GM12878 (cell line): Measurements from ENCODE around the gene PCSK2. TPM values are rescaled to one million over a fixed set of nuclear protein-coding genes. Genes with fewer than 3 reads are reported as not detected.

Source experiments
- ATAC-seq: fragments of 200-7000 bp; cut with Tn5 transposase; 3 replicates; pipeline ENCODE4 v1.9.1; 2020; ENCODE audit warnings: mild to moderate bottlenecking, moderate library complexity
- BruUV-seq: library from RNA; stranded (reverse); fragments of 400-500 nt; replicated peaks from 2 replicates; lab custom pipeline; 2021; lab: Mats Ljungman, UMichigan
- CTCF ChIA-PET: fragments of 300-600 bp; sonication (Branson Sonifier 250); formaldehyde crosslinking; extraction: SDS; loops from one replicate; lab custom pipeline; 2021; ENCODE audit warnings: inconsistent platforms; lab: Yijun Ruan, JAX
- POLR2A ChIA-PET: fragments of 350-600 bp; formaldehyde crosslinking; extraction: SDS; loops from one replicate; lab custom pipeline; 2021; ENCODE audit warnings: inconsistent platforms; lab: Charles Lee
- RAD21 ChIA-PET: fragments of 300-600 bp; sonication (Branson Sonifier 250); formaldehyde crosslinking; loops from one replicate; lab custom pipeline; 2023; ENCODE audit warnings: antibody characterized with exemption; ENCODE audit not compliant: unreplicated experiment; lab: Charles Lee
- SMC1A ChIA-PET: fragments of 300-600 bp; sonication (Branson Sonifier 250); formaldehyde crosslinking; loops from one replicate; lab custom pipeline; 2023; ENCODE audit not compliant: unreplicated experiment, uncharacterized antibody; lab: Charles Lee
- DNase-seq: peaks from one replicate; pipeline ENCODE4 v3.0.0-alpha.2; 2011; ENCODE audit warnings: low read depth, low spot score
- FAIRE-seq: peaks from 3 replicates; lab custom pipeline; 2011; peaks lifted over from hg19 to GRCh38; lab: Jason Lieb, UNC
- H2AFZ ChIP-seq: 2 replicates; pipeline ENCODE4 v1.6.0; 2011; ENCODE audit warnings: low read depth, low read length, control low read depth; ENCODE audit not compliant: control insufficient read depth
- H3K27ac ChIP-seq: 2 replicates; pipeline ENCODE4 v1.5.1; 2011; ENCODE audit warnings: control low read depth; ENCODE audit not compliant: control insufficient read depth, insufficient read depth
- H3K27me3 ChIP-seq, 2 experiments: replicated peaks in 1 of 2; 2 replicates each; pipeline versions ENCODE4 v1.6.0 to v1.6.1; 2011; ENCODE audit warnings: low read length in 1 of 2; ENCODE audit not compliant: control insufficient read depth in 2 of 2, insufficient read depth in 2 of 2
- H3K36me3 ChIP-seq, 2 experiments: 2 replicates each; pipeline ENCODE4 v1.5.1; 2011; ENCODE audit warnings: low read length in 1 of 2; ENCODE audit not compliant: control insufficient read depth in 2 of 2, insufficient read depth in 2 of 2
- H3K4me1 ChIP-seq: 2 replicates; pipeline ENCODE4 v1.6.1; 2011; ENCODE audit warnings: mild to moderate bottlenecking, low read length, moderate library complexity, mixed read lengths; ENCODE audit not compliant: control insufficient read depth, insufficient read depth
- H3K4me2 ChIP-seq: 2 replicates; pipeline ENCODE4 v1.6.0; 2011; ENCODE audit warnings: control low read depth; ENCODE audit not compliant: control insufficient read depth, insufficient read depth
- H3K4me3 ChIP-seq: fragments of 200-600 bp; sonication (generic); 2 replicates; pipeline ENCODE4 v1.5.1; 2016
- H3K79me2 ChIP-seq: 2 replicates; pipeline ENCODE4 v1.6.0; 2011; ENCODE audit warnings: low read length; ENCODE audit not compliant: control insufficient read depth, insufficient read depth
- H3K9ac ChIP-seq: 2 replicates; pipeline ENCODE4 v1.8.0; 2011; ENCODE audit warnings: low read length, control low read depth, mixed read lengths; ENCODE audit not compliant: control insufficient read depth, insufficient read depth
- H3K9me3 ChIP-seq: replicated peaks from 3 replicates; pipeline ENCODE4 v1.5.1; 2011; ENCODE audit warnings: mild to moderate bottlenecking, low read length; ENCODE audit not compliant: control insufficient read depth, insufficient read depth
- H4K20me1 ChIP-seq: 2 replicates; pipeline ENCODE4 v1.6.0; 2011; ENCODE audit not compliant: control insufficient read depth, insufficient read depth
- CBFB ChIP-seq: IDR thresholded peaks from 2 replicates; pipeline ENCODE4 v1.6.1; 2016; ENCODE audit warnings: antibody characterized with exemption, low read depth
- CREM ChIP-seq: IDR thresholded peaks from 2 replicates; pipeline ENCODE4 v1.6.1; 2014; ENCODE audit warnings: antibody characterized with exemption, low read depth
- FOXK2 ChIP-seq: fragments of 450-650 bp; IDR thresholded peaks from 2 replicates; pipeline ENCODE4 v1.6.1; 2017; ENCODE audit warnings: mild to moderate bottlenecking, moderate library complexity
- HDGF ChIP-seq: fragments of 450-650 bp; IDR thresholded peaks from 2 replicates; pipeline ENCODE4 v1.6.1; 2016; ENCODE audit warnings: antibody characterized with exemption
- MTA3 ChIP-seq: IDR thresholded peaks from 2 replicates; pipeline ENCODE4 v1.6.1; 2012; ENCODE audit warnings: low read length, inconsistent platforms, borderline replicate concordance
- RBBP5 ChIP-seq: fragments of 200-600 bp; sonication (generic); conservative IDR thresholded peaks from 2 replicates; pipeline ENCODE4 v1.6.1; 2016
- SMAD5 ChIP-seq: IDR thresholded peaks from 2 replicates; pipeline ENCODE4 v1.6.1; 2016; ENCODE audit warnings: antibody characterized with exemption, low read depth
- WGBS: methylation state at CpG from one replicate; pipeline ENCODE4 v1.1.6; 2016; ENCODE audit warnings: low lambda C conversion rate; ENCODE audit not compliant: insufficient replicate concordance, insufficient coverage; ENCODE audit errors: missing lambda C conversion rate; 5-methylcytosine and 5-hydroxymethylcytosine counted together
- in situ Hi-C: fragments of 300-500 bp; cut with MboI; formaldehyde crosslinking; loops from 9 replicates; pipeline ENCODE4 v1.14.3; 2018; ENCODE audit warnings: mixed read lengths
- intact Hi-C: fragments of 100-400 bp; cut with micrococcal nuclease; formaldehyde crosslinking; loops from one replicate; pipeline ENCODE4 v1.14.2; 2022; ENCODE audit not compliant: unreplicated experiment
- polyA plus RNA-seq, 11 experiments: library from polyadenylated mRNA; depleted of rRNA in 4 of 11; unstranded in 6 of 11; stranded (reverse) in 5 of 11; fragments of >200 nt; fragmentation: Nextera tagmentation in 4 of 11; fragmentation: Illumina TruSeq in 1 of 11; extraction: Ambion mirVana in 4 of 11; extraction: Trizol in 1 of 11; gene quantifications; 1 replicate in 1 of 11; 2 replicates in 10 of 11; pipeline versions ENCODE4 v1.2.1 to v1.2.3, GENCODE V29; 2011 to 2016; ENCODE audit warnings: inconsistent platforms in 2 of 11, missing spikeins in 2 of 11, low read depth in 1 of 11
- total RNA-seq, 4 experiments: library from RNA; depleted of rRNA in 3 of 4; stranded (reverse); fragments of >200 nt in 3 of 4; fragmentation: Illumina TruSeq in 1 of 4; extraction: Trizol in 1 of 4; gene quantifications; 2 replicates each; pipeline versions ENCODE4 v1.2.1 to v1.2.3, GENCODE V29; 2013 to 2021
- TF ChIP-seq, protein P1 (sequence below): IDR thresholded peaks from 2 replicates; pipeline ENCODE4 v1.6.1; 2011; ENCODE audit warnings: borderline replicate concordance, low read depth, mild to moderate bottlenecking, moderate library complexity, mixed read lengths, low read length; ENCODE audit not compliant: insufficient read depth; ENCODE audit errors: extremely low read length
- TF ChIP-seq, protein P2 (sequence below): fragments of 450-650 bp; IDR thresholded peaks from 2 replicates; pipeline ENCODE4 v1.6.1; 2017; ENCODE audit warnings: mild to moderate bottlenecking, moderate library complexity
- TF ChIP-seq, protein P3 (sequence below): IDR thresholded peaks from 2 replicates; pipeline ENCODE4 v1.6.1; 2011; ENCODE audit warnings: low read depth, mild to moderate bottlenecking, low read length, moderate library complexity, borderline replicate concordance; ENCODE audit errors: extremely low read depth
- TF ChIP-seq, protein P4 (sequence below): fragments of 450-650 bp; IDR thresholded peaks from 2 replicates; pipeline ENCODE4 v1.6.1; 2017; ENCODE audit warnings: mild to moderate bottlenecking, moderate library complexity
- TF ChIP-seq, protein P5 (sequence below): IDR thresholded peaks from 2 replicates; pipeline ENCODE4 v1.6.1; 2012; ENCODE audit warnings: low read depth, low read length, improper control_type of control experiment

Gene PCSK2
- total and polyA plus RNA-seq, 10 of the 15 experiments (the other 5 are each of a cell fraction or from before 2014, with no cell fraction given): not detected

DNA sequence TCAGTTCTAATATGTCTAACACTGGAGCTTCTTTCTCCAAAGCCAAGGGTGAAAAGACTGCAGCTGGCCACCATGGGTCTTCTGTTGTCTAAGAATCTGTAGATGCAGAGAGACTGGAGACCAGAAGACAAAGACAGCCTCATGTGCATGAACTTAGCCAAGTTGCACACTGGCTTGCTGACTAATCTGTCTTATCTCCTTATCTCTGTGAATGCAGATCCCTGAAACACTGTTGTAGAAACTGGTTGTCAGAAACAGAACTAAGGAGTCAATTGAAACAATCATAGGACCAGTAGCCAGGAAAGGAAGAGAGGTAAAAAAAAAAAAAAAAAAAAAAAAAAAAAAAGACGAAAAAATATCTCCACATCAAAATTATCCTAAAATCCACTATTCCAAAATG, 194.7 kb downstream of the PCSK2 start:
- Histone ChIP-seq H3K27me3 (no peaks in the 10 kb centered on the region), H3K36me3 (no peaks in the 10 kb centered on the region), H3K27ac (no peak overlapping the region), H3K4me1 (no peaks in the 10 kb centered on the region), H3K4me3 (no peak overlapping the region), H3K79me2 (no peaks in the 10 kb centered on the region), H4K20me1 (no peaks in the 10 kb centered on the region), H3K4me2 (no peak overlapping the region), H2AFZ (no peak overlapping the region), H3K9me3 (no peaks in the 10 kb centered on the region), H3K9ac (no peak overlapping the region)
- no peak for DNase-seq
- RAD21 ChIA-PET: no interaction called here
- WGBS: no CpG with 5 or more reads among the region's 1 CpG
- intact Hi-C loops: no loop called here
- no peak for ATAC-seq
- in situ Hi-C loops: no loop called here
- POLR2A ChIA-PET: no interaction called here
- FAIRE-seq: no peak
- CTCF ChIA-PET: interaction anchor here (1.5 kb wide), 1 partner anchor 10 kb away, joined by 9 read pairs; no protein-coding TSS in a partner anchor
- BruUV-seq: no TSS peak
- SMC1A ChIA-PET: no interaction called here
- TF ChIP-seq SMAD5 (no peak), HDGF (no peak), CREM (no peak), MTA3 (no peak), CBFB (no peak), FOXK2 (no peak), RBBP5 (no peak)
- TF ChIP-seq, protein P1, sequence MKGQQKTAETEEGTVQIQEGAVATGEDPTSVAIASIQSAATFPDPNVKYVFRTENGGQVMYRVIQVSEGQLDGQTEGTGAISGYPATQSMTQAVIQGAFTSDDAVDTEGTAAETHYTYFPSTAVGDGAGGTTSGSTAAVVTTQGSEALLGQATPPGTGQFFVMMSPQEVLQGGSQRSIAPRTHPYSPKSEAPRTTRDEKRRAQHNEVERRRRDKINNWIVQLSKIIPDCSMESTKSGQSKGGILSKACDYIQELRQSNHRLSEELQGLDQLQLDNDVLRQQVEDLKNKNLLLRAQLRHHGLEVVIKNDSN: no peak
- TF ChIP-seq, protein P2, sequence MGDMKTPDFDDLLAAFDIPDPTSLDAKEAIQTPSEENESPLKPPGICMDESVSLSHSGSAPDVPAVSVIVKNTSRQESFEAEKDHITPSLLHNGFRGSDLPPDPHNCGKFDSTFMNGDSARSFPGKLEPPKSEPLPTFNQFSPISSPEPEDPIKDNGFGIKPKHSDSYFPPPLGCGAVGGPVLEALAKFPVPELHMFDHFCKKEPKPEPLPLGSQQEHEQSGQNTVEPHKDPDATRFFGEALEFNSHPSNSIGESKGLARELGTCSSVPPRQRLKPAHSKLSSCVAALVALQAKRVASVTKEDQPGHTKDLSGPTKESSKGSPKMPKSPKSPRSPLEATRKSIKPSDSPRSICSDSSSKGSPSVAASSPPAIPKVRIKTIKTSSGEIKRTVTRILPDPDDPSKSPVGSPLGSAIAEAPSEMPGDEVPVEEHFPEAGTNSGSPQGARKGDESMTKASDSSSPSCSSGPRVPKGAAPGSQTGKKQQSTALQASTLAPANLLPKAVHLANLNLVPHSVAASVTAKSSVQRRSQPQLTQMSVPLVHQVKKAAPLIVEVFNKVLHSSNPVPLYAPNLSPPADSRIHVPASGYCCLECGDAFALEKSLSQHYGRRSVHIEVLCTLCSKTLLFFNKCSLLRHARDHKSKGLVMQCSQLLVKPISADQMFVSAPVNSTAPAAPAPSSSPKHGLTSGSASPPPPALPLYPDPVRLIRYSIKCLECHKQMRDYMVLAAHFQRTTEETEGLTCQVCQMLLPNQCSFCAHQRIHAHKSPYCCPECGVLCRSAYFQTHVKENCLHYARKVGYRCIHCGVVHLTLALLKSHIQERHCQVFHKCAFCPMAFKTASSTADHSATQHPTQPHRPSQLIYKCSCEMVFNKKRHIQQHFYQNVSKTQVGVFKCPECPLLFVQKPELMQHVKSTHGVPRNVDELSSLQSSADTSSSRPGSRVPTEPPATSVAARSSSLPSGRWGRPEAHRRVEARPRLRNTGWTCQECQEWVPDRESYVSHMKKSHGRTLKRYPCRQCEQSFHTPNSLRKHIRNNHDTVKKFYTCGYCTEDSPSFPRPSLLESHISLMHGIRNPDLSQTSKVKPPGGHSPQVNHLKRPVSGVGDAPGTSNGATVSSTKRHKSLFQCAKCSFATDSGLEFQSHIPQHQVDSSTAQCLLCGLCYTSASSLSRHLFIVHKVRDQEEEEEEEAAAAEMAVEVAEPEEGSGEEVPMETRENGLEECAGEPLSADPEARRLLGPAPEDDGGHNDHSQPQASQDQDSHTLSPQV: no peak
- TF ChIP-seq, protein P3, sequence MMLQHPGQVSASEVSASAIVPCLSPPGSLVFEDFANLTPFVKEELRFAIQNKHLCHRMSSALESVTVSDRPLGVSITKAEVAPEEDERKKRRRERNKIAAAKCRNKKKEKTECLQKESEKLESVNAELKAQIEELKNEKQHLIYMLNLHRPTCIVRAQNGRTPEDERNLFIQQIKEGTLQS: no peak
- TF ChIP-seq, protein P4, sequence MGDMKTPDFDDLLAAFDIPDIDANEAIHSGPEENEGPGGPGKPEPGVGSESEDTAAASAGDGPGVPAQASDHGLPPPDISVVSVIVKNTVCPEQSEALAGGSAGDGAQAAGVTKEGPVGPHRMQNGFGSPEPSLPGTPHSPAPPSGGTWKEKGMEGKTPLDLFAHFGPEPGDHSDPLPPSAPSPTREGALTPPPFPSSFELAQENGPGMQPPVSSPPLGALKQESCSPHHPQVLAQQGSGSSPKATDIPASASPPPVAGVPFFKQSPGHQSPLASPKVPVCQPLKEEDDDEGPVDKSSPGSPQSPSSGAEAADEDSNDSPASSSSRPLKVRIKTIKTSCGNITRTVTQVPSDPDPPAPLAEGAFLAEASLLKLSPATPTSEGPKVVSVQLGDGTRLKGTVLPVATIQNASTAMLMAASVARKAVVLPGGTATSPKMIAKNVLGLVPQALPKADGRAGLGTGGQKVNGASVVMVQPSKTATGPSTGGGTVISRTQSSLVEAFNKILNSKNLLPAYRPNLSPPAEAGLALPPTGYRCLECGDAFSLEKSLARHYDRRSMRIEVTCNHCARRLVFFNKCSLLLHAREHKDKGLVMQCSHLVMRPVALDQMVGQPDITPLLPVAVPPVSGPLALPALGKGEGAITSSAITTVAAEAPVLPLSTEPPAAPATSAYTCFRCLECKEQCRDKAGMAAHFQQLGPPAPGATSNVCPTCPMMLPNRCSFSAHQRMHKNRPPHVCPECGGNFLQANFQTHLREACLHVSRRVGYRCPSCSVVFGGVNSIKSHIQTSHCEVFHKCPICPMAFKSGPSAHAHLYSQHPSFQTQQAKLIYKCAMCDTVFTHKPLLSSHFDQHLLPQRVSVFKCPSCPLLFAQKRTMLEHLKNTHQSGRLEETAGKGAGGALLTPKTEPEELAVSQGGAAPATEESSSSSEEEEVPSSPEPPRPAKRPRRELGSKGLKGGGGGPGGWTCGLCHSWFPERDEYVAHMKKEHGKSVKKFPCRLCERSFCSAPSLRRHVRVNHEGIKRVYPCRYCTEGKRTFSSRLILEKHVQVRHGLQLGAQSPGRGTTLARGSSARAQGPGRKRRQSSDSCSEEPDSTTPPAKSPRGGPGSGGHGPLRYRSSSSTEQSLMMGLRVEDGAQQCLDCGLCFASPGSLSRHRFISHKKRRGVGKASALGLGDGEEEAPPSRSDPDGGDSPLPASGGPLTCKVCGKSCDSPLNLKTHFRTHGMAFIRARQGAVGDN: no peak
- TF ChIP-seq, protein P5, sequence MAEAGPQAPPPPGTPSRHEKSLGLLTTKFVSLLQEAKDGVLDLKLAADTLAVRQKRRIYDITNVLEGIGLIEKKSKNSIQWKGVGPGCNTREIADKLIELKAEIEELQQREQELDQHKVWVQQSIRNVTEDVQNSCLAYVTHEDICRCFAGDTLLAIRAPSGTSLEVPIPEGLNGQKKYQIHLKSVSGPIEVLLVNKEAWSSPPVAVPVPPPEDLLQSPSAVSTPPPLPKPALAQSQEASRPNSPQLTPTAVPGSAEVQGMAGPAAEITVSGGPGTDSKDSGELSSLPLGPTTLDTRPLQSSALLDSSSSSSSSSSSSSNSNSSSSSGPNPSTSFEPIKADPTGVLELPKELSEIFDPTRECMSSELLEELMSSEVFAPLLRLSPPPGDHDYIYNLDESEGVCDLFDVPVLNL: no peak
